Retinal pigment epithelial cell (primary cell): ENCODE data around the gene ZNF672.
"Not testable (repeated sequence)": the region's sequence is repeated elsewhere in the genome, so short reads cannot be mapped to it uniquely, and the experiment has no call there.

ENCODE experiments used
- DNase-seq: peaks from one replicate; pipeline ENCODE4 v3.0.0-alpha.2; 2010; ENCODE audit warnings: low read depth
- H3K4me3 ChIP-seq: 2 replicates; pipeline ENCODE4 v1.5.1; 2011; ENCODE audit warnings: mild to moderate bottlenecking, low read length, control low read depth, moderate library complexity
- CTCF ChIP-seq: conservative IDR thresholded peaks from 2 replicates; pipeline ENCODE4 v1.5.1; 2011; ENCODE audit warnings: low read depth, low read length, control low read depth, inconsistent platforms

ZNF672 gene

GRCh38 chr1:248798791-248799190, 39.2 kb upstream of the ZNF672 start:
- no peak overlapping the region for H3K4me3 ChIP-seq
- DNase-seq = no peak
- no peak for TF ChIP-seq CTCF

GRCh38 chr1:248800459-248800858, 37.6 kb upstream of the ZNF672 start:
- no peak for DNase-seq
- no peak overlapping the region for H3K4me3 ChIP-seq
- no peak for TF ChIP-seq CTCF

GRCh38 chr1:248802454-248802853, 35.6 kb upstream of the ZNF672 start:
- H3K4me3 ChIP-seq = no peak overlapping the region
- TF ChIP-seq CTCF = no peak
- DNase-seq = no peak

- not testable (repeated sequence) for DNase-seq, H3K4me3 ChIP-seq
Observed at GRCh38 chr1:248803501-248803900, 34.5 kb upstream of the ZNF672 start.

GRCh38 chr1:248804771-248805681, 33.0 kb upstream of the ZNF672 start:
- TF ChIP-seq CTCF = no peak
- no peak for DNase-seq
- no peak overlapping the region for H3K4me3 ChIP-seq

- H3K4me3 ChIP-seq = no peak overlapping the region
- no peak for TF ChIP-seq CTCF
- DNase-seq = no peak
Observed at GRCh38 chr1:248805876-248806275, 32.1 kb upstream of the ZNF672 start.

- no peak overlapping the region for H3K4me3 ChIP-seq
- TF ChIP-seq CTCF = peak; percentile 82
- peak; percentile 2 for DNase-seq
Observed at GRCh38 chr1:248807067-248807737, 30.8 kb upstream of the ZNF672 start.
